Panc1 (cell line): ENCODE measurements around the gene GDF7. TPM values are rescaled to one million over a fixed set of nuclear protein-coding genes. Genes with fewer than 3 reads are reported as not detected.

Experiments used
- ATAC-seq: fragments of 200-7000 bp; cut with Tn5 transposase; 2 replicates; pipeline ENCODE4 v1.9.1; 2020; ENCODE audit warnings: mild to moderate bottlenecking, moderate library complexity
- BruUV-seq: library from RNA; stranded (reverse); fragments of 400-500 nt; replicated peaks from 2 replicates; lab custom pipeline; 2021; lab: Mats Ljungman, UMichigan
- CTCF ChIA-PET: fragments of 300-600 bp; sonication (Branson Sonifier 250); formaldehyde crosslinking; loops from one replicate; lab custom pipeline; 2022; ENCODE audit warnings: antibody characterized with exemption; lab: Charles Lee
- POLR2A ChIA-PET: fragments of 300-600 bp; sonication (Branson Sonifier 250); formaldehyde crosslinking; loops from one replicate; lab custom pipeline; 2022; ENCODE audit warnings: antibody characterized with exemption; lab: Charles Lee
- DNase-seq: peaks from one replicate; pipeline ENCODE4 v3.0.0-alpha.2; 2010; ENCODE audit warnings: low read depth, low spot score
- H3K27ac ChIP-seq: 2 replicates; pipeline ENCODE4 v1.5.1; 2011; ENCODE audit warnings: mild to moderate bottlenecking, low read length, inconsistent platforms
- H3K27me3 ChIP-seq: fragments of 200-500 bp; sonication (Bioruptor generic); 2 replicates; pipeline ENCODE4 v1.6.0; 2014; ENCODE audit warnings: low read length, inconsistent platforms; ENCODE audit not compliant: control insufficient read depth, insufficient read depth
- H3K36me3 ChIP-seq: fragments of 200-500 bp; sonication (Bioruptor generic); 2 replicates; pipeline ENCODE4 v1.5.1; 2014; ENCODE audit warnings: inconsistent platforms, mild to moderate bottlenecking, low read length, moderate library complexity; ENCODE audit not compliant: control insufficient read depth, insufficient read depth
- H3K4me1 ChIP-seq: 2 replicates; pipeline ENCODE4 v1.5.1; 2011; ENCODE audit warnings: inconsistent platforms, mild to moderate bottlenecking, low read length, moderate library complexity; ENCODE audit not compliant: control insufficient read depth, insufficient read depth
- H3K4me3 ChIP-seq, 2 experiments: 2 replicates each; pipeline ENCODE4 v1.5.1; 2011 to 2012; ENCODE audit warnings: low read depth in 2 of 2, low read length in 2 of 2, mild to moderate bottlenecking in 2 of 2, inconsistent platforms in 1 of 2, moderate library complexity in 1 of 2
- H3K9me3 ChIP-seq: fragments of 200-500 bp; sonication (Bioruptor generic); 2 replicates; pipeline ENCODE4 v1.5.1; 2014; ENCODE audit warnings: low read depth, mild to moderate bottlenecking, inconsistent platforms, low read length, moderate library complexity; ENCODE audit not compliant: control insufficient read depth, insufficient read depth
- POLR2AphosphoS5 ChIP-seq: IDR thresholded peaks from 2 replicates; pipeline ENCODE4 v1.6.1; 2012; ENCODE audit warnings: mild to moderate bottlenecking, low read depth, low read length, moderate library complexity
- SIN3A ChIP-seq: IDR thresholded peaks from 2 replicates; pipeline ENCODE4 v1.6.1; 2012; ENCODE audit warnings: low read depth, mild to moderate bottlenecking, low read length, moderate library complexity, borderline replicate concordance; ENCODE audit not compliant: insufficient read depth
- TCF7L2 ChIP-seq: IDR thresholded peaks from 2 replicates; pipeline ENCODE4 v1.6.1; 2011; ENCODE audit warnings: mild to moderate bottlenecking, low read depth, low read length, inconsistent platforms
- in situ Hi-C: cut with HindIII; loops from 2 replicates; pipeline ENCODE4 v1.10.0; 2016; ENCODE audit warnings: low sequenced_read_pairs, low pct_unique_long_range_greater_than_20kb
- intact Hi-C: fragments of 100-400 bp; cut with micrococcal nuclease; formaldehyde crosslinking; loops from one replicate; pipeline ENCODE4 v1.10.0; 2022; ENCODE audit not compliant: unreplicated experiment
- total RNA-seq: library from RNA; stranded (reverse); gene quantifications from one replicate; pipeline ENCODE4 v1.2.1, GENCODE V29; 2021; ENCODE audit not compliant: unreplicated experiment
- TF ChIP-seq, protein P1 (sequence below), 2 experiments: IDR thresholded peaks; 2 replicates each; pipeline ENCODE4 v1.6.1; 2011 to 2012; ENCODE audit warnings: low read depth in 2 of 2, control low read depth in 1 of 2, low read length in 1 of 2, mild to moderate bottlenecking in 1 of 2, moderate library complexity in 1 of 2; ENCODE audit not compliant: insufficient read depth in 1 of 2
- TF ChIP-seq, protein P2 (sequence below): fragments of 450-650 bp; IDR thresholded peaks from 2 replicates; pipeline ENCODE4 v1.5.1; 2017; ENCODE audit warnings: mild to moderate bottlenecking

The GDF7 gene
- total RNA-seq, 1 experiment from 2014 or later = not detected

DNA sequence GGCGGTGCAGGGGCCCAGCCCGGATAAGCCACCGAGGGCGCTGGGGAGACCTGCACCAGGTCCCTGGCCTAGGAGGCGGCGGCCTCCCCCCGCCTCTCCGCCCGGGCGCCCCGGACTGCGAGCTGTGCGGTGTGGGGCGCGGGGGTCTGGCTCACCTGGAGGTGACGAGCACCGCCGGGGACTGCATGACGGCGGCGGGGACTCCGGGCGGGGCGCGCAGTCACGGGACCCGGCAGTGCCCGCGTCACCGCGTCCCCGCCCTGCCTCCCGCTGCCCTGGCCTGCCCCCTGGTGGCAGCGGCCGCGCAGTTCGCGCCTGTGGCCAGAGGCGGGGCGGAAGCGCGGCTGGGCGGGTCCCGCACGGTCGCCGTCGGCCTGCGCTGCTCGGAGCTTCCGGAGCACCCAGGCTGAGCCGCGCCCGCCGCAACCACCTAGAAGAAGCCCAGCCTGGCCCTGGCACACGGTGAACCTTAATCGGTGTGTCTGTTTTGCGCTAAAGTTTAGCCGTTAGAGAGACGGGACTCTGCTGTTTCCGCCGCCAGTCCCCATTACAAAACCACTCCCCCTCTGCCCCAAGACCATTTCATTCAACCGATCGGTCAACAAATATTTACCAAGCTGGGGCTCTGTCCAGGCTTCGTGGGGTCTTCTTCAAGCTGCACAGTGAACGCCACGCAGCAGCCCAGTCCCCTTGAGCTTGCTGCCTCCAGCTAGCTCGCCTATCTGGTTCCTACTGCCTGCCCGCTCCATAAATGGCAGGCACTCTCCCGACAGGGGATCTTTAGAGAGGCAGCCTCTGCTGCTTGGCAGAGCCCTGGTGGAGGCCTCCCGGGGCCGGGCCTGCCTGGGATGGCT lies 15.8 kb upstream of the GDF7 start, which contains the start of gene HS1BP3:
Gene HS1BP3 (minus strand): TSS at position 222 of the 854 bp plus-strand sequence. CDS start 35 bp downstream, at position 187.
- Histone ChIP-seq H3K27me3 (no peaks in the 10 kb centered on the region), H3K4me3 (peak within 1 kb of the TSS; percentile 87 to 93), H3K4me1 (peaks cover 9% of the 10 kb centered on the region), H3K36me3 (no peaks in the 10 kb centered on the region), H3K27ac (peak within 1 kb of the TSS; percentile 88), H3K9me3 (no peaks in the 10 kb centered on the region)
- ATAC-seq = peak; percentile 98
- POLR2A ChIA-PET = interaction anchor here (0.6 kb wide), 1 partner anchor 204 kb away, joined by 5 read pairs; no protein-coding TSS in a partner anchor
- in situ Hi-C loops = no loop called here
- no peak for DNase-seq
- TF ChIP-seq, protein P1, sequence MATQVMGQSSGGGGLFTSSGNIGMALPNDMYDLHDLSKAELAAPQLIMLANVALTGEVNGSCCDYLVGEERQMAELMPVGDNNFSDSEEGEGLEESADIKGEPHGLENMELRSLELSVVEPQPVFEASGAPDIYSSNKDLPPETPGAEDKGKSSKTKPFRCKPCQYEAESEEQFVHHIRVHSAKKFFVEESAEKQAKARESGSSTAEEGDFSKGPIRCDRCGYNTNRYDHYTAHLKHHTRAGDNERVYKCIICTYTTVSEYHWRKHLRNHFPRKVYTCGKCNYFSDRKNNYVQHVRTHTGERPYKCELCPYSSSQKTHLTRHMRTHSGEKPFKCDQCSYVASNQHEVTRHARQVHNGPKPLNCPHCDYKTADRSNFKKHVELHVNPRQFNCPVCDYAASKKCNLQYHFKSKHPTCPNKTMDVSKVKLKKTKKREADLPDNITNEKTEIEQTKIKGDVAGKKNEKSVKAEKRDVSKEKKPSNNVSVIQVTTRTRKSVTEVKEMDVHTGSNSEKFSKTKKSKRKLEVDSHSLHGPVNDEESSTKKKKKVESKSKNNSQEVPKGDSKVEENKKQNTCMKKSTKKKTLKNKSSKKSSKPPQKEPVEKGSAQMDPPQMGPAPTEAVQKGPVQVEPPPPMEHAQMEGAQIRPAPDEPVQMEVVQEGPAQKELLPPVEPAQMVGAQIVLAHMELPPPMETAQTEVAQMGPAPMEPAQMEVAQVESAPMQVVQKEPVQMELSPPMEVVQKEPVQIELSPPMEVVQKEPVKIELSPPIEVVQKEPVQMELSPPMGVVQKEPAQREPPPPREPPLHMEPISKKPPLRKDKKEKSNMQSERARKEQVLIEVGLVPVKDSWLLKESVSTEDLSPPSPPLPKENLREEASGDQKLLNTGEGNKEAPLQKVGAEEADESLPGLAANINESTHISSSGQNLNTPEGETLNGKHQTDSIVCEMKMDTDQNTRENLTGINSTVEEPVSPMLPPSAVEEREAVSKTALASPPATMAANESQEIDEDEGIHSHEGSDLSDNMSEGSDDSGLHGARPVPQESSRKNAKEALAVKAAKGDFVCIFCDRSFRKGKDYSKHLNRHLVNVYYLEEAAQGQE (IDR thresholded peaks at IDR 0.05; ENCODE audit: insufficient read depth in 1 of 2, low read depth in 2 of 2, low read length in 1 of 2) = no peak
- peak; percentile 80 for TF ChIP-seq POLR2AphosphoS5
- TF ChIP-seq, protein P2, sequence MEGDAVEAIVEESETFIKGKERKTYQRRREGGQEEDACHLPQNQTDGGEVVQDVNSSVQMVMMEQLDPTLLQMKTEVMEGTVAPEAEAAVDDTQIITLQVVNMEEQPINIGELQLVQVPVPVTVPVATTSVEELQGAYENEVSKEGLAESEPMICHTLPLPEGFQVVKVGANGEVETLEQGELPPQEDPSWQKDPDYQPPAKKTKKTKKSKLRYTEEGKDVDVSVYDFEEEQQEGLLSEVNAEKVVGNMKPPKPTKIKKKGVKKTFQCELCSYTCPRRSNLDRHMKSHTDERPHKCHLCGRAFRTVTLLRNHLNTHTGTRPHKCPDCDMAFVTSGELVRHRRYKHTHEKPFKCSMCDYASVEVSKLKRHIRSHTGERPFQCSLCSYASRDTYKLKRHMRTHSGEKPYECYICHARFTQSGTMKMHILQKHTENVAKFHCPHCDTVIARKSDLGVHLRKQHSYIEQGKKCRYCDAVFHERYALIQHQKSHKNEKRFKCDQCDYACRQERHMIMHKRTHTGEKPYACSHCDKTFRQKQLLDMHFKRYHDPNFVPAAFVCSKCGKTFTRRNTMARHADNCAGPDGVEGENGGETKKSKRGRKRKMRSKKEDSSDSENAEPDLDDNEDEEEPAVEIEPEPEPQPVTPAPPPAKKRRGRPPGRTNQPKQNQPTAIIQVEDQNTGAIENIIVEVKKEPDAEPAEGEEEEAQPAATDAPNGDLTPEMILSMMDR = peak; percentile 98
- TF ChIP-seq SIN3A = peak; percentile 79; the same call in 1 of the 2 replicates
- TF ChIP-seq TCF7L2 = no peak
- CTCF ChIA-PET = interaction anchor here (0.6 to 1.0 kb wide), 4 partner anchors 165 to 354 kb away, joined by 3 to 12 read pairs (median 3); no protein-coding TSS in a partner anchor
- no TSS peak for BruUV-seq
- intact Hi-C loops = loop anchor here (5.0 kb wide), 1 partner anchor 209 kb away; no protein-coding TSS in a partner anchor

DNA sequence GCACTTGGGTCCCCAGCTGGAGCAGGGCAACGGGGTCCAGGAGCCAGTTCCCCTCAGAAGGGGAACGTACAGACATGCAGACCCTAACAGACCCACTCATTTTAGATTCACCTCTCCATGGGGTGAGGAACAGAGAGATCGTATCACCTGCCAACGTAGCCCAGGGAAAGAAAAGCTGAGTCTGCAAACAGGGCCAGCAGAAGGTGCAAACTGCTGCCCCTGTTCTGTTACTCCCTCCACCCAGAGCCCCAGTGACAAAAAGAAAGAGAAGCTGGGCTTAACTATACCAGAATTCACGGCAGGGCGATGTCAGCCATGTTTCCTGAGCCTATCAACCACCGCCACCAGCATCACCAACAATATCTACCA lies 15.2 kb upstream of the GDF7 start:
- H3K27ac ChIP-seq = peak overlapping the region; percentile 88
- no peaks in the 10 kb centered on the region for H3K27me3 ChIP-seq
- ChIA-PET CTCF (interaction anchor here (0.6 to 1.0 kb wide), 3 partner anchors 240 to 354 kb away, joined by 3 to 12 read pairs (median 3); no protein-coding TSS in a partner anchor), POLR2A (no interaction called here)
- in situ Hi-C loops = no loop called here
- TF ChIP-seq, protein P2 = no peak
- intact Hi-C loops = loop anchor here (5.0 kb wide), 1 partner anchor 209 kb away; no protein-coding TSS in a partner anchor
- H3K4me1 ChIP-seq = peaks cover 9% of the 10 kb centered on the region
- ATAC-seq (no peak), DNase-seq (no peak)
- no TSS peak for BruUV-seq
- H3K4me3 ChIP-seq = peak overlapping the region; percentile 87 to 93
- H3K36me3 ChIP-seq = no peaks in the 10 kb centered on the region
- H3K9me3 ChIP-seq = no peaks in the 10 kb centered on the region
